Smooth muscle cell (in vitro differentiated cells): ENCODE data around the gene BRAT1. TPM values are rescaled to one million over a fixed set of nuclear protein-coding genes. Genes with fewer than 3 reads are reported as not detected.

ENCODE experiments used
- DNase-seq: peaks from one replicate; lab custom pipeline; 2025; ENCODE audit not compliant: unreplicated experiment; lab: John Stamatoyannopoulos, UW
- H2AFZ ChIP-seq: fragments of 200-600 bp; sonication (generic); 2 replicates; pipeline ENCODE4 v1.6.0; 2016; ENCODE audit warnings: antibody characterized with exemption, low read depth, mild to moderate bottlenecking
- H3F3A ChIP-seq: fragments of 200-600 bp; sonication (generic); 2 replicates; pipeline ENCODE4 v1.6.0; 2017; ENCODE audit warnings: antibody characterized with exemption, low read depth
- H3K27ac ChIP-seq: fragments of 200-600 bp; sonication (generic); 2 replicates; pipeline ENCODE4 v1.5.1; 2016; ENCODE audit warnings: low read depth, mild to moderate bottlenecking
- H3K27me3 ChIP-seq: fragments of 200-600 bp; sonication (generic); 2 replicates; pipeline ENCODE4 v1.6.1; 2016; ENCODE audit warnings: low read depth, mild to moderate bottlenecking
- H3K36me3 ChIP-seq: fragments of 200-600 bp; sonication (generic); 2 replicates; pipeline ENCODE4 v1.5.1; 2016; ENCODE audit warnings: low read depth
- H3K4me1 ChIP-seq: fragments of 200-600 bp; sonication (generic); 2 replicates; pipeline ENCODE4 v1.5.1; 2016; ENCODE audit warnings: low read depth
- H3K4me2 ChIP-seq: fragments of 200-600 bp; sonication (generic); 2 replicates; pipeline ENCODE4 v1.6.0; 2016; ENCODE audit warnings: mild to moderate bottlenecking
- H3K4me3 ChIP-seq: fragments of 200-600 bp; sonication (generic); 2 replicates; pipeline ENCODE4 v1.5.1; 2016; ENCODE audit warnings: mild to moderate bottlenecking
- H3K79me2 ChIP-seq: fragments of 200-600 bp; sonication (generic); 2 replicates; pipeline ENCODE4 v1.6.0; 2016; ENCODE audit warnings: low read depth, mild to moderate bottlenecking
- H3K9ac ChIP-seq: fragments of 200-600 bp; sonication (generic); 2 replicates; pipeline ENCODE4 v1.6.0; 2016; ENCODE audit warnings: low read depth
- H3K9me3 ChIP-seq: fragments of 200-600 bp; sonication (generic); replicated peaks from 2 replicates; pipeline ENCODE4 v1.5.1; 2016; ENCODE audit warnings: low read depth
- H4K20me1 ChIP-seq: fragments of 200-600 bp; sonication (generic); 2 replicates; pipeline ENCODE4 v1.6.0; 2016; ENCODE audit warnings: low read depth
- CTCF ChIP-seq: fragments of 200-600 bp; sonication (generic); IDR thresholded peaks from 2 replicates; pipeline ENCODE4 v1.5.1; 2017; ENCODE audit warnings: borderline replicate concordance, mild to moderate bottlenecking, antibody characterized with exemption; ENCODE audit not compliant: insufficient read depth, poor library complexity, severe bottlenecking
- WGBS: methylation state at CpG from one replicate; pipeline ENCODE4 v1.1.7; 2016; ENCODE audit warnings: low lambda C conversion rate; 5-methylcytosine and 5-hydroxymethylcytosine counted together
- polyA plus RNA-seq: library from polyadenylated mRNA; unstranded; fragments of >200 nt; fragmentation: Nextera tagmentation; extraction: Ambion mirVana; gene quantifications from 2 replicates; pipeline ENCODE4 v1.2.1, GENCODE V29; 2016
- total RNA-seq: library from RNA; depleted of rRNA; stranded (reverse); fragments of >200 nt; gene quantifications from 2 replicates; pipeline ENCODE4 v1.2.3, GENCODE V29; 2014

BRAT1 gene
- total and polyA plus RNA-seq, 2 experiments from 2014 or later = 11.2 to 32.4 TPM

GRCh38 chr7:2540641-2541051, 14.7 kb downstream of the BRAT1 start:
- Histone ChIP-seq H3K4me1 (no peaks in the 10 kb centered on the region), H2AFZ (no peak overlapping the region), H3K36me3 (no peaks in the 10 kb centered on the region), H3K9me3 (no peaks in the 10 kb centered on the region), H3K27ac (no peak overlapping the region), H3F3A (peaks cover 7% of the 10 kb centered on the region), H4K20me1 (no peaks in the 10 kb centered on the region), H3K4me3 (no peak overlapping the region), H3K9ac (no peak overlapping the region), H3K27me3 (no peaks in the 10 kb centered on the region), H3K79me2 (no peaks in the 10 kb centered on the region), H3K4me2 (no peak overlapping the region)
- DNase-seq = no peak
- 97% methylated on average over 8 of the region's 19 CpGs for WGBS
- TF ChIP-seq CTCF = no peak

- no peaks in the 10 kb centered on the region for H3K4me1 ChIP-seq
- no peak overlapping the region for H3K4me3 ChIP-seq
- no peaks in the 10 kb centered on the region for H4K20me1 ChIP-seq
- 92% methylated on average over 7 of the region's 7 CpGs for WGBS
- H3K79me2 ChIP-seq = no peaks in the 10 kb centered on the region
- H3K9ac ChIP-seq = no peak overlapping the region
- no peaks in the 10 kb centered on the region for H3K27me3 ChIP-seq
- no peak overlapping the region for H3K27ac ChIP-seq
- H3K9me3 ChIP-seq = no peaks in the 10 kb centered on the region
- H3F3A ChIP-seq = peaks cover 7% of the 10 kb centered on the region
- no peak for TF ChIP-seq CTCF
- H2AFZ ChIP-seq = no peak overlapping the region
- DNase-seq = no peak
- no peaks in the 10 kb centered on the region for H3K36me3 ChIP-seq
- H3K4me2 ChIP-seq = no peak overlapping the region
Measured at GRCh38 chr7:2540133-2540532, 15.2 kb downstream of the BRAT1 start.

- H3K4me2 ChIP-seq = no peak overlapping the region
- no peak overlapping the region for H3K9ac ChIP-seq
- H3K4me1 ChIP-seq = no peaks in the 10 kb centered on the region
- no peaks in the 10 kb centered on the region for H3K79me2 ChIP-seq
- H3K9me3 ChIP-seq = no peaks in the 10 kb centered on the region
- H2AFZ ChIP-seq = no peak overlapping the region
- H4K20me1 ChIP-seq = no peaks in the 10 kb centered on the region
- DNase-seq = no peak
- no peaks in the 10 kb centered on the region for H3K36me3 ChIP-seq
- H3F3A ChIP-seq = peaks cover 7% of the 10 kb centered on the region
- no peak overlapping the region for H3K4me3 ChIP-seq
- 95% methylated on average over 32 of the region's 32 CpGs for WGBS
- no peak overlapping the region for H3K27ac ChIP-seq
- TF ChIP-seq CTCF = no peak
- no peaks in the 10 kb centered on the region for H3K27me3 ChIP-seq
Measured at GRCh38 chr7:2539031-2539911, 16.1 kb downstream of the BRAT1 start.
